Measurements from ENCODE around the gene MRPL11.

GRCh38 chr11:66420671-66421476 is 17.8 kb downstream of the MRPL11 start, which contains the start of gene NPAS4:
- TF ChIP-seq CTCF (IDR thresholded peaks at IDR 0.05): no peak
- TF ChIP-seq EP300 (IDR thresholded peaks at IDR 0.05): no peak
